Cerebellar nuclear complex (tissue), 1 donor: ENCODE measurements around the gene CLDN8.

Source experiments
- DNase-seq, 2 experiments: peaks; one replicate each; lab custom pipeline; 2025; lab: John Stamatoyannopoulos, UW

Gene CLDN8

DNA sequence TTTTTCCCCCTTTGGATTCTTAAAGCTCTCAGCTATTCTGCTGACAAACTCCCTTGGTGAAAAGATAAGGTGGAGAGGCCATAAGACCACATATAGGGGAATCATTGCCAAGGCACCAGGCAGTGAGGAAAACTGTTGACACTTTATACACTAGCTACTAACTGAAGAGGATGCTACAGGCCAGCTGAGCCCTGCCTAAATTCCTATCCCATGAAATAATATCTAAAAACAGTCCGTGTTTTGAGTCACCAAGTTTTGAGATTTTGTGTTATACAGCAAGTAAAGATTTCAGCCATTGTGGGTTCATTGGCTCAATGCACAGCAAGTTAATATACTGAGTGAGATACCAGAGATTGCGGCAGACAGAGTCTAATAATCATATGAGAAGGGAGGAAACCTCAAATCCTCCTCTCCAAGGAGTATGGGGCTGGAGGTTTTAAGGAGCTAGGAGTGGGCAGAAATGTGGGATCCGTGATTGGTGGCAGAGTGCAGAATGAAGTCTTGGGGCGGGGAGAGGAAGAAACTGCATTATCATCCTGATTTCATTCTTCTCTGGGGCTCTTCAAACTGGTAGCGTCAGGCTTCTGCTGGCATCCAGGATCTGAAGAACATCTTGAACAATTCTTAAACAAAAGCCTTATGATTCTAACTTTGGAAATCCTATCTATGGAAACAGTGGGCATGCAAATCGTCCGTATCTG, 9.2 kb downstream of the CLDN8 start:
- no peak for DNase-seq

DNA sequence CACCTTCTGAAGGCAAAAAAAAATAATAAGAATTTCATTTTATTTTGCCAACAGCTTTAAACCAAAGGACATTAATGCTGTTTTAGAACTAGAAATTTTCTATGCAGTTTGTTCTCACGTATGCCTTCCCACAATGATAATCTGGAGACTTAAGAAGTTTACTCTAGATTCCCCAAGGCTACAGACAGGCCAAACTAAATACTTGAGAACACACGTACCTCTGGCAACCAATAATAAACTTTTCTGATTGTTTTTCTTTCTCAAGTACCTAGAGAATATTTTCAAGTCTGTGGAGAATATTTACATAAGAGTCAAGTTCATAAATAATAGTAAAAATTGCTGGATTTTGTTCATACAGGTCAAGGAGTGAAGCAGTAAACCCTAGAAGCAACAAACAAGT, 15.9 kb downstream of the CLDN8 start:
- no peak for DNase-seq

DNA sequence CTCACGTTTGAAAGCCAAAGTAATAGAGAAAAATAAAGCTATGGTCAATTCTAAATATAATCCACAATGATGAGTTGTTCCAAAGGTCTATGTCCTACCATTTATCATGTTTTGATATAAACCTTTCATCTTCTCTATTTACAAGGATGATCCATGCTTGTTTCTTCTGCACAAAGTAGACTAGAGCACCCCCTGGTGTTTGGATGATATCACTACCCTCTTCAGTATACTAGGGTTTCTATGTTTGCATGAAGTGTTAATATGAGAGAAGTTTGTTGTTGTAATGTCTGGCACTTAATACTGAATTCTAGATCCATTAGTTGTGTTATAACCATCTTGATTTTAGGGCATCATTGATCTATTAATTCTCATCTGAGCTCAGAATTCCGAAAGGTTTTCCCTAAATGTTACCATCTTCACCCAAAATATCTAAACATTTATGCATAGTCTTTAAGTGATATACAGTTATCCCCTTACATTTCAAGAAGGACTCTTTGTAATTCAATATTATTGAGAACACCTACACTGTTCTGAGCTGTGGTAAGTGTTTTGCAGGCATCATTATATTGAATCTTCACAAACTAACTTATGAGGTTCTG, 21.1 kb downstream of the CLDN8 start:
- no peak for DNase-seq

DNA sequence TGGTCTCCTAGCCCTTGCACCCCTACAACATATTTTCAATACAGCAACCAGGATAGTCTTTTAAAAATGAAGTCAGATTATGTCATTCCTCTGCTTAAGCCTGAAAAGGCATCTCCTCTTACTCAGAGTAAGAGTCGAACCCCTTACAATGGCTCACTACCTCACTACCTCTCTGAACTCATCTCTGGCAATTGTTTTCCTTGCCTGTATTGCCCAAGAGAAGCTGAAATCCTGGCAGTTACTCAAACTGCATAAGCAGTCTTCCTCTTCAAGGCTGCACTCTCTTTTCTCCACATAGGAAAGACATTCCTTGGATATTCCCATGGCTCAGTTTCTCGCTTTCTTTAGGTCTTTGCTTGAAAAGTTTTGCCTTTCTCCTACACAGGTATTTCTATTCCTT, 22.7 kb downstream of the CLDN8 start:
- DNase-seq, result no peak

DNA sequence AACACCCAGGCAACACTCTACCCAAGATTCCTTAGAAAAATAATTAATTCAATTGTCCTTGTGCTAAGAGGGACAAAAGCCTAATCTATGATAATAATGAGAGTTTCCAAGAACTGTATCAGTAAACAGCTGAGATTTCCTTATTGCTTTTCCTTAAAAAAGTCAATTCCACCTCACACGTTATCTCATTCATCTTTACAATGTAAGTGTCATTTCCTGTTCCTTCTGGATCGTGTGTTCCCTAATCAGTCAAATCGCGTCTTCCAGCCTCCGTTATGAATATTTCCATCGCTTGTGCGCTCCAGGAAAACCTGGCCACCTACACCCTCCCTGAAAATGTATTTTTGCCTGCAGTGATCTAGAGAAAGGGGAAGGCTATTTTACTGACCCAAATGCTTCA, 25.3 kb downstream of the CLDN8 start:
- DNase-seq, result no peak

DNA sequence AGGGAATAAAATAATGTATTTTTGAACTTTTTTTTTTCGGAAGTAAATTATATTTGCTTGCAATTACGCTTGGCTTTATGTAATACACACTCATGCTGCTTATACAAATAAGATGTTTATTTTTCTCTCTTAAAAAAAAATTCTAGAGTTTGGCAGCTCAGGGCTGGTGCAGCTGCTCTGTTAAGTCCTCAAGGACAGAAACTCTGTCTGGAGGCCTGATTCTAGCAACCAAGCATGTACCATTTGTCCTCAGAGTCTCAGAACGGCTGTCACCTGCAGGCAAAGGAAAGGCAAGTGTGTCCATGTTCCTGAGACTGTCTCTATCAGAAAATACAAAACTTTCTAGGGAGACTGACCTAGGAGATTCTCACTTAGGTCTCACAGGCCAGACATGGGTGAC, 26.1 kb downstream of the CLDN8 start:
- DNase-seq, result no peak

DNA sequence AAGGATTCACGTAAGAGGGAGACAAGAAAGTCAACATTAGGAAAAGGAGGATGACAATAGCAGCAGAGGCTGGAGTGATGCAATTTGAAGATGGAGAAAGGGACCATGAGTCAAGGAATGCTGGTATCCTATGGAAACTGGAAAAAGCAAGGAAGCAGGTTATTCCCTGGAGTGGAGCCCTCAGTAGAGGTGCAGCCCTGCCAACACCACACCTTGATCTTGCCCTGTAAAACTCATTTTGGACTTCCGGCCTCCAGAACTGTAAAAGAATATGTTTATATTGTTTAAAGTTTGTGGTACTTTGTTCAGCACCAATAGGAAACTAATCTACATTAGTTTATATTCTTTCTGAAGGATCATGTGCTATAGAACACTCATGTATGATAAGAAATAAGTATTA, 29.7 kb downstream of the CLDN8 start:
- no peak for DNase-seq

DNA sequence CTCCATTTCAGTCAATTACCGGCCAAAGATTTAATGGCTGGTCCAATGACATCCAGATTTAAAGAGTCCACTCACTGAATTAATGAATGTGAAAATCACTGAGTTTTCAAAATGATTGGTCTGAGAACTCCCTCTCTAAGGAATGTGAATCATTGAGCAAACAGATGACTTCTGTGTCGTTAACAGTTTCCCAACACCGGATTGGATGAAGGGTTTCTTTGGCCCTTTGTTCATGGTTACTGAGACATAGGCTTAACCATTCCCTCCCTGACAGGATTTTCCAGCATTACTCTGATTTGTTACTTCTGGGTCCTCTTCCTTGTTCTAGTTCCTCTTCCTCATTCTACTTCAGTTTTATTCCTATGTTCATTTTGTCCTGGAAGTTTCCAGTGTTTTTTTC, 47.8 kb downstream of the CLDN8 start:
- DNase-seq, result no peak

DNA sequence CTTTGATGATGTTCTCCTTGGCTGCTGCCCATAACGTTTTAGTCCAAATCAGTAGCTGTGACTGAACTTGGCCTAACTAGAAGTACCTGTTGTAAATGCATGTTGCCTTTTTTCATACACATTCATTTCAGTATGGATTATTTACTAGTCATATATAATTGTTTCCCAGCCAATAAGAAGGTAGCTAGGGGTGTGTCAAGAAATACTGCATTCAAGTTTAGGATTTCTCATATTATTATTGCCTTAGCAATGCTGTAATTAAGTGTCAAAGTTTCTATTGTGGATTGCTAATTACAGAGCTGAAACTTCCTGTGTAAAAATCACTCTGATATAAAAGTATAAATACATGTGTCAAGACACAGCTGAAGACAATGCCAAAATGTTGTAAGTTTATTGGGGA, 49.2 kb downstream of the CLDN8 start, which contains the start of gene CLDN17:
Gene CLDN17, minus strand, starts transcription at position 101 of the 400 bp plus-strand sequence. CDS start 188 bp downstream, outside the sequence.
- DNase-seq, result no peak

DNA sequence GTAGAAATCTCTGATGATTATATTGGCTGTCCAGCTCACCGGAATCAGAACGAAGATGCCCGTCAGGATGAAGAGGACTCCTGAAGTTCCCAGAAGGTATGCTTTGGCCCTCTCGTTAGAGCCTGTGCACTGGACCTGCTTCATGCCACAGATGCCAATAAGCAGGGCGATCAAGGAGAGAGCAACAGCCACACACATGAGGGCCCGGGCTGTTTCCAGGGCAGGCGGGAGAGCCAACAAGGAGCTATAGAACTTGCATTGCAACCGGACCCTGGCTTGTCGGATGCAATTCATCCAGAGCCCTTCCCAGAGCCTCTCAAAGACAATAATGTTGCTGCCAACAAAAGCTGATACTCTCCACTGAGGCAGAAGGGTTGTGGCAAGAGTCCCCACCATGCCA, 49.7 kb downstream of the CLDN8 start:
- no peak for DNase-seq

DNA sequence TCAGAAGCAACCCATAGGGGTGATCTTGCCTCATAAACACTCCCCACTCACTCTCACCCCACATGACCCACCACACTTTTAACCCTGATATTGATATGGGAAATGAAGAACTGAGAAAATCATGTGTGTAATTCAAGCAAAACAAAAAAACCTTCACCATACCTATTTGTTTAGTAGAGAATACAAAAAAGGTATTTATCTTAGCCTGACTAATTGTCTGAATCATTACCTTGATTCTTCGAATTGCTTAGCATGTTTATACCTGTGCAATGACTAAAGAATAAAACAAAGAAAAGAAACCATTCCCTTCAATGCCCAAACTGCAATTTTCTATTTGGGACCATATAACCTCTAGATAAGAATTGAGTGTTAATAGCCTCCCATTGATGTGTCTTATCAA, 51.1 kb downstream of the CLDN8 start:
- no peak for DNase-seq
